ENCODE data around the gene C7orf25. TPM values are rescaled to one million over a fixed set of nuclear protein-coding genes. Genes with fewer than 3 reads are reported as not detected.

The C7orf25 gene
- polyA plus RNA-seq (ENCODE audit: insufficient read length in 3 of 3): 1 to 10 TPM; 5.3 to 6.7 (median 6.0) TPM
- long read RNA-seq, donor 1, transcript C7orf25-201 (2 exons, 2,451 nt): major isoform, 13 of 13 reads
- long read RNA-seq, donor 1, partial matches to known transcripts: 0 of 13 reads
- long read RNA-seq, donor 1, other reads (novel, unspliced or antisense): 0 of 13 reads
- long read RNA-seq, donor 2, transcript C7orf25-201 (2 exons, 2,451 nt): major isoform, 8 of 8 reads
- long read RNA-seq, donor 2, partial matches to known transcripts: 0 of 8 reads
- long read RNA-seq, donor 2, other reads (novel, unspliced or antisense): 0 of 8 reads
- long read RNA-seq, donor 3, transcript C7orf25-201 (2 exons, 2,451 nt): major isoform, 11 of 12 reads
- long read RNA-seq, donor 3, partial matches to known transcripts: 0 of 12 reads
- long read RNA-seq, donor 3, other reads (novel, unspliced or antisense): 0 of 12 reads
- long read RNA-seq, donor 4, transcript C7orf25-201 (2 exons, 2,451 nt): major isoform, 10 of 10 reads
- long read RNA-seq, donor 4, partial matches to known transcripts: 0 of 10 reads
- long read RNA-seq, donor 4, other reads (novel, unspliced or antisense): 0 of 10 reads
- long read RNA-seq, donor 5, transcript C7orf25-201 (2 exons, 2,451 nt): major isoform, 9 of 10 reads
- long read RNA-seq, donor 5, partial matches to known transcripts: 0 of 10 reads
- long read RNA-seq, donor 5, other reads (novel, unspliced or antisense): 0 of 10 reads
- long read RNA-seq, donor 6, transcript C7orf25-201 (2 exons, 2,451 nt): major isoform, 5 of 6 reads
- long read RNA-seq, donor 6, partial matches to known transcripts: 0 of 6 reads
- long read RNA-seq, donor 6, other reads (novel, unspliced or antisense): 0 of 6 reads
- long read RNA-seq, donor 7, transcript C7orf25-201 (2 exons, 2,451 nt): major isoform, 15 of 15 reads
- long read RNA-seq, donor 7, partial matches to known transcripts: 0 of 15 reads
- long read RNA-seq, donor 7, other reads (novel, unspliced or antisense): 0 of 15 reads
- long read RNA-seq, donor 8, transcript C7orf25-201 (2 exons, 2,451 nt): major isoform, 5 of 5 reads
- long read RNA-seq, donor 8, partial matches to known transcripts: 0 of 5 reads
- long read RNA-seq, donor 8, other reads (novel, unspliced or antisense): 0 of 5 reads
- long read RNA-seq, donor 9, transcript C7orf25-201 (2 exons, 2,451 nt): major isoform, 13 of 16 reads
- long read RNA-seq, donor 9, partial matches to known transcripts: 0 of 16 reads
- long read RNA-seq, donor 9, other reads (novel, unspliced or antisense): 0 of 16 reads
- long read RNA-seq, donor 10, transcript C7orf25-201 (2 exons, 2,451 nt): major isoform, 8 of 9 reads
- long read RNA-seq, donor 10, partial matches to known transcripts: 0 of 9 reads
- long read RNA-seq, donor 10, other reads (novel, unspliced or antisense): 0 of 9 reads
- long read RNA-seq, donor 11, partial matches to known transcripts: 0 of 5 reads
- long read RNA-seq, donor 11, other reads (novel, unspliced or antisense): 0 of 5 reads
- long read RNA-seq, donor 12, transcript C7orf25-201 (2 exons, 2,451 nt): major isoform, 13 of 15 reads
- long read RNA-seq, donor 12, partial matches to known transcripts: 0 of 15 reads
- long read RNA-seq, donor 12, other reads (novel, unspliced or antisense): 0 of 15 reads
- long read RNA-seq, donor 13, partial matches to known transcripts: 0 of 4 reads
- long read RNA-seq, donor 13, other reads (novel, unspliced or antisense): 0 of 4 reads
- long read RNA-seq, donor 14, transcript C7orf25-201 (2 exons, 2,451 nt): major isoform, 14 of 14 reads
- long read RNA-seq, donor 14, partial matches to known transcripts: 0 of 14 reads
- long read RNA-seq, donor 14, other reads (novel, unspliced or antisense): 0 of 14 reads
- long read RNA-seq, donor 15, transcript C7orf25-201 (2 exons, 2,451 nt): major isoform, 5 of 6 reads
- long read RNA-seq, donor 15, partial matches to known transcripts: 0 of 6 reads
- long read RNA-seq, donor 15, other reads (novel, unspliced or antisense): 0 of 6 reads
- long read RNA-seq, donor 16, transcript C7orf25-201 (2 exons, 2,451 nt): major isoform, 17 of 19 reads
- long read RNA-seq, donor 16, partial matches to known transcripts: 0 of 19 reads
- long read RNA-seq, donor 16, other reads (novel, unspliced or antisense): 0 of 19 reads

DNA sequence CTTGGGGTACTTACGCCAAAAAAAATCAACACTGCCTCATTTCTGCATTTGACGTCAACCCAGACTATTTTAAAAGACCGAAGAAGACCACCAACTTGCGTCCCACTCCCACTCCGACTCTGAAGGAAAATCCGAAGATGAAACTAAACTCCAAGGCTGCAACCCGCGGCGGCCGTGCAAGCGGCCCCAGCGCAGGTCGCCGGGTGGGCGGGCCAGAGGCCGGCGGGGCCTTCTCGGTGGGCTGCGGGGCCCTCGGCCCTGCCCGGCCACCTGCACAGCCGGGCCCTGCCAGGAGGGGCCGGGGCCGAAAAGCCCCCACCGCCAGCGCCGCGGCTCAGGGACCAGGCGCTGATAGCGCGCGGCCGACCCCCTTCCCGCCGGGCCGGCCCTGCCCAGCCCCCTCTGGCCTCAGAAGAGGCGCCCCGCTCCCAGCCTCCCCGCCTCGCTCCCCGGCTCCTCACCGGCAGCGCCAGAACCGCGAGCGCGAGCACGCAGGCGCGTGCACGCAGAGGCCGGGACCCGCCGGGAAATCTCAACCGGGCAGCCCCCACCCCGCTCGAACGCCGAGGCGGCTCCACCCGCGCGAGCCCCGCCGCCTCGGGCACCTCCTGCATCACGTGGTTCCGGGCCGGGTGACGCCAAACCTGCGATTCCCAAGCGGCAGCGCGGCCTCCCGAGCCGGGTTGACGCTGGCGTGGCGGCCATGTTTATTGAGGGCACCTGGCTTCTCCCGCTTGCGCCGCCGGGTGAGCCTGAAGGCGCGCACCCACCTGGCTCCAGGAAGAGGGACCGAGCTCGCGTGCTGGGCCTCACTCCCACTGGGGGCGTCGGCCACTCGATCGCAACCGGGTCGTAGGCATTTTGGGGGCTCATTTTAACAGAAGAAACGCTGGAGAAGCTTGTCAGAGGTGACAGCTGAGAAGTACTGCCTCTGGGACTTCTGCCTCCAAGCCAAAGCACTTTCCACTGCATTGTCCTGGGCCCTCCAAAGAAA lies at the start of gene C7orf25:
C7orf25 (minus strand) TSS at position 617 of the 994 bp plus-strand sequence. CDS start 1,170 bp downstream, outside the sequence.
- DNase-seq: peak; percentile 96

DNA sequence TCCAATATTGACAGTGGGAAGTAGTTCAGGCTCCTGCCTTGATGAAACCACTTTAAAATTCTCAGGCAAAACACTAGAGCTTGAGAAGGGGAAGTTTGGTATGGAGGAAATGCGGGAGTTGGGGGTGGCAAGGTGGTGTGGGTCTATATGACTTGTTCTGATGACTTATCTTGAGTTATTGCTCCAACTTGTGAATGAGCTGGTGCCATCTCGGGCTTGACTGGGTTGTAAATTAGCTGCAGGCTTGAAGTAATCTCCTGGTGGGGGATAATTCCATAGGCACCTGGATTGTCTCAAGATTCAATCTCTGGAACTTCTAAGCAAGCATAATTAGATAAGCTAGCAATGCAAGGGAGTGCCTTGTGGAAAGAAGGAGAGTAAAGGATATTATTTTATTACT lies 49.3 kb upstream of the C7orf25 start:
- no peak for DNase-seq

- no peak for DNase-seq
Measured at GRCh38 chr7:42960762-42961161, 48.9 kb upstream of the C7orf25 start.

- no peak for DNase-seq
Measured at GRCh38 chr7:42959549-42959948, 47.7 kb upstream of the C7orf25 start.

- no peak for DNase-seq
Measured at GRCh38 chr7:42956062-42956461, 44.2 kb upstream of the C7orf25 start.

GRCh38 chr7:42953994-42954393 lies 42.1 kb upstream of the C7orf25 start:
- no peak for DNase-seq

DNA sequence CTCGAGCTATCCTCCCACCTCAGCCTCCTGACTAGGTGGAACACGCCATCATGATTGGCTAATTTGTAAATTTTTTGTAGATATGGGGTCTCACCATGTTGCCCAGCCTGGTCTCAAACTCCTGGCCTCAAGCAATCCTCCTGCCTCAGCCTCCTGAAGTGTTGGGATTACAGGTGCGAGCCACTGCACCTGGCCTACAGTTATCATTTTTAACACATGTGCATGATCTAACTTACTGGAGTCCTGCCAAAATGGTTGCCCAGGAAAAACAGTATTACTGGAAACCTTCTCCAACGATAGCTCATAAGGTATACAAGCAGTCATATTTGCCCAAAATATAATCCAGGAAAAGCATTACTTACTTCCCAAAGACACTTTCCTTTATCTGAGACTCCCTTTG lies 40.5 kb upstream of the C7orf25 start:
- no peak for DNase-seq

DNA sequence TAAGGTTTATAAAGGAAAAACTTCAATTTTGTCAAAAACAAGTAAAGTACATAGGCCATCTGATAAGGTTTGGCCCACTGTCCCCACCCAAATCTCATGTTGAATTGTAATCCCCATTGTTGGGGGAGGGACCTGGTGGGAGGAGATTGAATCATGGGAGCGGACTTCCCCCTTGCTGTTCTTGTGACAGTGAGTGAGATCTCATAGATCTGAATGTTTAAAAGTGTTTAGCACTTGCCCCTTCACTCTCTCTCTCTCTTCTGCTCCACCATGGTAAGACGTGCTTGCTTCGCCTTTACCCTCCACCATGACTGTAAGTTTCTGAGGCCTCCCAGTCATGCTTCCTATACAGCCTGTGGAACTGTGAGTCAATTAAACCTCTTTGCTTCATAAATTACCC lies 38.5 kb upstream of the C7orf25 start:
- DNase-seq: no peak

DNA sequence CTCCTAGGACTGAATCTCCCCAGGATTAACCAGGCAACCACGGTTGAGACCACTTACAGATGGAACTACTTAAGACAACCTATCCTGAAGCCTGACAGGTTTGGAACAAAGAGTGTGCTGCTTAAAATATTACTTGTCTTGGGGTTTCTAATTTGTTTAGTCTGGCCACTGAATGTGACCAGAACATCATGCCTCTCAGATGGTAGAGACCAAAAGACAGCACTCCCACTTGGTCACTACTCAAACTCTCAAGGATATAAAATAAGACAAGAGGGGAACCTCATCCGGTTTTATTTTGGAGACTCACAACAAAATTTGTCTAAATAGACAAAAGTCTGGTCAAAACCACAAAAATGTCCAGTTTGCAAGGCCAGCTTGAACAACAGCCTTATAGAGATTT lies 35.7 kb upstream of the C7orf25 start:
- no peak for DNase-seq

- no peak for DNase-seq
Measured at GRCh38 chr7:42946627-42946950, 34.7 kb upstream of the C7orf25 start.

DNA sequence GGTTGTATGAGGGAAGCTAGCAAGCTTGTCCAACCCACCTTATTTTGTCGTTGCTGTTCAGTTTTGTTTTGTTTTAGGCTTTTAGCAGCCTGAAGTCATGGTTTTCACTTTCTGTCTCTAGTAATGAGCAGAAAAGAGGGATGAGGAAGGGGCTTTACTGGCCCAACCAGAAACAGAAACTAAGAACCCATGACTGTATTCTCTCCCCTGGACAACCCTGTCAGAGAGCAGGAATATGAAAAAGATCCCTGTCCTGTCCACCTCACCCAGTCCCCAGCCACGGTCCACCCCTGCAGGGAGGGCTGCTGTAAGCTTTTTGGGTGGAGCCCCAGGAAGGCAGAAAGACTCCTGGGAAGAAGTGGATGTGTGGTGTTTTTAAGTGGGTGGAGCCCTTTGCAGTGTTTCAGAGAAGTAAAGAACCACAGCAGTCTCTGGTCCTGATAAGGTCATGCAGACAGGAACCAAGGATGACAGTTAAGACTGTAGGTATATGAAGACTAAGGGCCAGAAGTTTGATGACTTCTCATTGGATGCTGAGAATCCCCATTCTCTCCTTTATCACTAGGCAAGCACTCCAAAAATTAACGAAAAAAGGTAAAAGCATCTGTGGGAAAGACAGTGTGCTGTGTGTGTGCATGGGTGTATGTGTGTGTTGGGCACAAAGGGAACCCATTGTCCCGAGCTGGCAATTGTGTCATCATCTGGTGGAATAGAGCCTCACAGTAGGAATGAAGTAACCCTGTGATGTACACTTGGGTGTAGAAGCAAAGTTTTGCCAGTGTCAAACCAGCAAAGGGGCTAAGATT lies 34.2 kb upstream of the C7orf25 start:
- DNase-seq: no peak

DNA sequence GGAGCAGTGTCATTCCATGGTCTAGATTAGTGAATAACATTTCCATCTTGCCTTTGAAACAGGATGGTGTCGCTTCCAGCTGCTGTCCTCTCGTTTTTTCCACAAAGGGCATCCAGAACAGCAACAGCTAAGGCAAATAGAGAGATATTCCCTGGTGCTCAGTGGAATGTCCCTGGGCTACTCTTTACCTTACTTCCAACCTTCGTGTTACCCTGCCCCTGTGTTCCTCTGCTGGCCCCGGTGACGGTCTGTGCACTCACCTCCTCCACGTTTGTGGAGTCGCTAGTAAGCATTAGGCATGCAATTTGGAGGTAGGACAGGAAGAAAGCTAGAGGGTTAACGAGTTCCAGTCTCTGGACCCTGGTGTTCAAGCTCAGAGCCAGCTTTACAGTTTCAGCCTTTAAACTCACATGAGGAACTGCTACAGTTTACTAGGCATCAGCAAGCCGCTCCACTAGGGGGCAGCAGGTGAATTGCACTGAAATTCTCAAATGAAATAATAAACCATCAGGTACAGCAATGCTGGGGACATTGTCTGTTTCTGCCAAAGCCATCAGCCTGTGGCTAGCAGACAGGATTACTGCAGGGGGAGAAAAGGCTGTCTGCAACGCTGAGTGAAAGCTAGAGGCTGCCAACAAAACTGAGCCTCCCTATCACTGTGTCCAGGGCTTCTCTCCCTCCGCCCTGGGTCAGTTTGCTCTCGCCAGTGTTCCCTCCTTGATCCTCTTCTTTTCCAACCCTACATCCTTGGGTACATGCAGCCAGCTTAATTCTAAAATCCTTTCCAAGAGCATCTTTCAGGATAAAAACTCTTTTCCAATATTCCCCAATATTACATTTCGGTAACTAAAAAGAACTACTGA lies 29.3 kb upstream of the C7orf25 start:
- peak; percentile 77 for DNase-seq

GRCh38 chr7:42939457-42940240 lies 27.8 kb upstream of the C7orf25 start:
- DNase-seq: no peak

DNA sequence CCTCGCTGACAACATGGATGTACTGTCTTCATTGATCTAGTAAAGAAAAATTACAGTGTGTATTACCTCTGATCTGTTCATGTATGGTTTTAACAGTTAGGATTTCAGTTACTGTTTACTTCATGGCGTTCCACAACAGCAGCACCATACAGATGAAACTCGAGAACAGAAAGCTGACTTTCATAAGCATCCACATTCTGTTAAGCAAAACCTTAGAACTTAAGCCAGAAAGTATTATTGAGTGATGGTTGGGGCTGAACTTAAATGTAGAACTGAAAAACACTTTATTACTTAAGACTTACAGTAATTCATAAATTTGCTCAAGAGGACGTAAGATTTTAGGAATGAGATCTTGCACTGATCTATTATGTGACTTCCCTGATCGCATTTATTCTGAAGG lies 24.0 kb upstream of the C7orf25 start:
- no peak for DNase-seq

DNA sequence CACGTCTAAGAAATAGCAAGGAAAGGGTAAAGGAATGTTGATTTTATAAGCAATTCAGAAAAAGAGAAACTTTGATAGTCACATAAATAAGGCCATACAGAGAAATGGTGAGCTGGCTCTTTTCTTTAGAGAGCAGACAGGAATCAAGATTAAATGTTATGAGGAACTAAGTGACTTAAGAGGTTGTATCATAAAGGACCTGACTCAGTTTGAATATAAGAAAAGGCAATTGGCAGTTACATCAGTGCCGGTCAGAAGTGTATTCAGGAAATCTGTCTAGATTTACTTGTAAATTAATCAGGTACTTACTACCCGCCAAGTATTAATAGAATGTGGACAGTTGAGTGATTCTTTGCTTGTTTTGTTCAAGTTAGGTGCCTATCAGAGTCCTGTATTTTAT lies 22.4 kb upstream of the C7orf25 start:
- no peak for DNase-seq
